ENCODE results near the gene RMI1.
"Not testable (repeated sequence)": the region's sequence is repeated elsewhere in the genome, so short reads cannot be mapped to it uniquely, and the experiment has no call there.

RMI1 gene

DNA sequence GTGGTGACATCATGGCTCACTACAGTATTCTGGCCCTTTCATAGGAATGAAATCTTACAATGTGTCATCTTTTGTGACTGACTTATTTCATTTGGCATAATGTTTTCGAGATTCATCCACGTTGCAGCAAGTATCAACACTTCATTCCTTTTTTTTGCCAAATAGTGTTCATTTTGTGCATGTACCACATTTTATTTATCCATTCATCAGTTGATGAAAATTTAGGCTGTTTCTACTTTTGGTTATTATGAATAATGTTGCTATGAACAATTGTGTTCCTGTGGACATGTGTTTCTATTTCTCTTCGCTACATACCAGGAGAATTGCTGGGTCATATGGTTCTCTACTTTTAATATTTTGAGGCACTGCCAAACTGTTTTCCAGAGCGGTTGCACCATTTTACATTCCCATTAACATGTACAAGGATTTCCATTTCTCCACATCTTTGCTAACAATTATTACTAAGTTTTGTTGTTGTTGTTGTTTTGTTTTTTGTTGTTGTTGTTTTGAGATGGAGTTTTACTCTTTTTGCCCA lies 43.5 kb downstream of the RMI1 start:
- DNase-seq, result no peak

DNA sequence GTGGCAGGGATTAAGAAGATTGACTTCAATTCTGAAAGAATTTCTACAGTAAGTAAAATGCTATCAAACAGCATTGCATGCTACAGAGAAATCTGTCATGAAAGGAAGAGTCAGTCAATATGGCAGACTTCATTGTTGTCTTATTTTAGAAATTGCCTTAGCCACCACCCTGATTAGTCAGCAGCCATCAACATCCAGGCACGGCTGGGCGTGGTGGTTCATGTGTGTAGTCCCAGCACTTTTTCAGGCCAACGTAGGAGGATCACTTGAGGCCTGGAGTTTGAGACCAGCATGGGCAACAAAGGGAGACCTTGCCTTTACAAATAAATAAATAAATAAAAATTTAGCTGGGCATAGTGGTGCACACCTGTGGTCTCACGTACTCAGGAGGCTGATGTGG lies 46.6 kb downstream of the RMI1 start:
- no peak for DNase-seq

DNA sequence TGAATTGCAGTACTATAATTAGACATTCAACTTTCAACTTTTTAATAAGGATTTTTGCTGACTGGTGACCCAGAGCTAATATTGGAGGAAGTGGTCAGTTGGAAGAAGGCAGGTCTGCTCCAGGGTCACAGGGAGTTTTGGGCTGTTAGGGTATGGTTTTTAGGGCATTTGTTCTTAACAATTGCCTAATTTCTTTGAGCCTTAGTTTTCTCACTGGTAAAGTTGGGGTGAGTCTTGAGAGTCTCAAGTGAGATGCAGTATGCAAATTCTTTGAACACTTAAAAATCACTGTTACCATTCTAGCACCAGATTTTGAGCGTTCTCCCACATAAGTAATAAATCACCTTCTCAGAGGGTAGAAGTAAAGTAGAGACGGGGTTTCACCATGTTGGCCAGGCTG lies 50.9 kb downstream of the RMI1 start:
- DNase-seq, result no peak

DNA sequence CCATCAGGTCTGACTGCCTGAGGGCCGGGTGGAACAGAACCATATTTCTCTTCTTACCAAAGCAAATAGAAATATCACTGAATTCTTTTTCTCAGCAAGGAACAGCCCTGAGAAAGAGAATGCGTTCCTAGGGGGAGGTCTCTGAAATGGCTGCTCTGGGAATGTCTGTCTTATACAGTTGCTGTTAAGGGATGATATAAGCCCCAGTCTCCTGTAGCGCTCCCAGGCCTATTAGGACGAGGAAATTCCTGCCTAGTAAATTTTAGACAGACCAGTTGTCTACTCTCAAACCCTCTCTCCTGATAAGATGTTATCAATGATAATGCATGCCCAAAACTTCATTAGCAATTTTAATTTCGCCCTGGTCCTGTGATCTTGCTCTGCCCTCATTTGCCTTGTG lies 61.3 kb downstream of the RMI1 start:
- not testable (repeated sequence) for DNase-seq

DNA sequence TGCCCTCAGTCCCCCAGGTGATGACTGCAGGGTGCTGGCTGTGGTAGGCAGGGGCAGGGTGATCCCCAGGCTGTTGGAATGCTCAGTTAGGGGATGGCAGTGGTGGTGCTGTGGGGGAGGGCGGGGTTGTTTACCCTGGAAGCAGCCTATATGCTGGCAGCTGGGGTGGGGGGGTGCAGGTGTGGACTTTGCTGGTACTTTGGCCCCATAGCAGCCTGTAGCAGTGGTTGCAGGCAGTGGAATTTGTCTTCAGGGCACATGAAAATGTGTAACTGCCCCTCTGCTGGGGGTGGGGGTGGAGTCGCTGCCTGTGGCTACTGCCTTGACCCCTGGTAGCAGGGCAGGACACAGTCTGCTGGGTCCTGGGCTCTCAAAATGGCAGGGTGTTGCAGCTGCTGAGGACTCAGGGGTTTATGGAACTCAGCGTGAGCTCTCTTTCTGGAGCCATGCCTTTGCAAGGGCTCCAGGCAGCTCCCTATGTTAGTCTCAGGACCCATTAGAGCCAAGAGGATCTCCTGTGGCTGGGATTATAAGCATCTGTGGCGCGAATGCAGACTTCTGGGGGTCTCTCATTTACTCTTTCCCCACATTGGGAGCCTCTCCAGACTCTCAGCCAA lies 65.0 kb downstream of the RMI1 start:
- no peak for DNase-seq

Data from NCI-H1930 (cell line).